ENCODE measurements around the gene ZYG11B.
"Not testable (repeated sequence)": the region's sequence is repeated elsewhere in the genome, so short reads cannot be mapped to it uniquely, and the experiment has no call there.

ZYG11B gene

DNA sequence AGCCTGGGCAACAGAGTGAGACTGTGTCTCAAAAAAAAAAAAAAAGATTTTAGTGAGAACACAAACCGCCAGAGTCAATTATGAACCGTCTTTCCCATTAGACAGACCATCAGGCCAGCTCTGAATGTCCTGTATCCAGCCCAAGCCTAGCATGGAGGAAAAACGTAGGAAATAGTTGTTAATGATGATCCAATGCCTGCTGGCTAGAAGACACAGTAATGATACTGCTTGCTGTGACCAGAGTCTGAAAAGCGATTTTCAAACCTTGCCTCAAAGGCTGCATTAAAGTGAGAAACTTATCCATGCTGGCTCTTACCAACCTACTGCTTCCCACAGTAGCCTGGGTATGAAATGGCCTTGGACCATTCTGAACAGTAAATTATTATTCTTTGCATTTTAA is 45.1 kb upstream of the ZYG11B start:
- Histone ChIP-seq H3K36me3 (ENCODE audit: control insufficient read depth, insufficient read depth, low read length) (no peaks in the 10 kb centered on the region), H3K4me3 (replicated peaks; ENCODE audit: low read depth, low read length) (no peak overlapping the region), H3K27me3 (replicated peaks; ENCODE audit: control insufficient read depth, insufficient read depth, low read length) (no peaks in the 10 kb centered on the region)
- DNase-seq (ENCODE audit: extremely low read depth, insufficient read length): no peak
- TF ChIP-seq, protein P1, sequence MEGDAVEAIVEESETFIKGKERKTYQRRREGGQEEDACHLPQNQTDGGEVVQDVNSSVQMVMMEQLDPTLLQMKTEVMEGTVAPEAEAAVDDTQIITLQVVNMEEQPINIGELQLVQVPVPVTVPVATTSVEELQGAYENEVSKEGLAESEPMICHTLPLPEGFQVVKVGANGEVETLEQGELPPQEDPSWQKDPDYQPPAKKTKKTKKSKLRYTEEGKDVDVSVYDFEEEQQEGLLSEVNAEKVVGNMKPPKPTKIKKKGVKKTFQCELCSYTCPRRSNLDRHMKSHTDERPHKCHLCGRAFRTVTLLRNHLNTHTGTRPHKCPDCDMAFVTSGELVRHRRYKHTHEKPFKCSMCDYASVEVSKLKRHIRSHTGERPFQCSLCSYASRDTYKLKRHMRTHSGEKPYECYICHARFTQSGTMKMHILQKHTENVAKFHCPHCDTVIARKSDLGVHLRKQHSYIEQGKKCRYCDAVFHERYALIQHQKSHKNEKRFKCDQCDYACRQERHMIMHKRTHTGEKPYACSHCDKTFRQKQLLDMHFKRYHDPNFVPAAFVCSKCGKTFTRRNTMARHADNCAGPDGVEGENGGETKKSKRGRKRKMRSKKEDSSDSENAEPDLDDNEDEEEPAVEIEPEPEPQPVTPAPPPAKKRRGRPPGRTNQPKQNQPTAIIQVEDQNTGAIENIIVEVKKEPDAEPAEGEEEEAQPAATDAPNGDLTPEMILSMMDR (IDR thresholded peaks at IDR 0.05; ENCODE audit: insufficient read depth, low read length, poor library complexity, severe bottlenecking): no peak

DNA sequence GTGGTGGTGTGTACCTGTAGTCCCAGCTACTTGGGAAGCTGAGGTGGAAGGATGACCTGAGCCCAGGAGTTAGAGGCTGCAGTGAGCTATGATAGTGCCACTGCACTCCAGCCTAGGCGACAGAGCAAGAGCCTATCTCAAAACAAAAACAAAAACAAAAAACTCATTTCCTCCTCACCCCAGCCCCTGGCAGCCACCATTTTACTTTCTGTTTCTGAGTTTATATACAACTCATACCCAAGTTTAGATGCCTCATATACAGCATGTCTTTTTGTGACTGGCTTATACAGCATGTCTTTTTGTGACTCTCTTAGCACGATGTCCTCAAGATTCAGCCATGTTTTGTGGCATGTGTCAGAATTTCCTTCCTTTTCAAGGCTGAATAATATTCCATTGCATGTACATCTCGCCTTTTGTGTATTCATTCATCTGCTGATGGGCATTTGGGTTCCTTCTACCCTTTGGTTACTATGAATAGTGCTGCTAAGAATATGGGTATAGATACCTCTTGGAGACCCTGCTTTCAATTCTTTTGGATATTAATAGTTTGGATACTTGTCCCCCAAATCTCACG is 42.8 kb upstream of the ZYG11B start:
- DNase-seq (ENCODE audit: extremely low read depth, insufficient read length): no peak
- H3K36me3 ChIP-seq (ENCODE audit: control insufficient read depth, insufficient read depth, low read length): peaks cover 5% of the 10 kb centered on the region
- H3K4me3 ChIP-seq (replicated peaks; ENCODE audit: low read depth, low read length): no peak overlapping the region
- no peaks in the 10 kb centered on the region for H3K27me3 ChIP-seq (replicated peaks; ENCODE audit: control insufficient read depth, insufficient read depth, low read length)
- TF ChIP-seq, protein P1 (IDR thresholded peaks at IDR 0.05; ENCODE audit: insufficient read depth, low read length, poor library complexity, severe bottlenecking): no peak

DNA sequence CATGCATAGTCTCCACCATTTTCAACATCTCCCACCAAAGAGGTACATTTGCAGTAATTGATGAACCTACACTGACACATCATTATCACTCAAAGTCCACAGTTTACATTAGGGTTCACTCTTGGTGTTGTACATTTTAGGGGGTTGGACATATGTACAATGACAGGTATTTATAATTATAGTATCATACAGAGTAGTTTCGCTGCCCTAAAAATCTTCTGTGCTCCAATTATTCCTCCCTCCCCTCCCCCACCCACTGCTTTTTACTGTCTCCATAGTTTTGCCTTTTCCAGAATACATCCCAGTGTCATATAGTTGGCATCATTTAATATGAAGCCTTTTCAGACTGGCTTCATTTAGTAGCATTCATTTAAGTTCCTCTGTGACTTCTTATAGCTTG is 41.7 kb upstream of the ZYG11B start:
- TF ChIP-seq, protein P1 (IDR thresholded peaks at IDR 0.05; ENCODE audit: insufficient read depth, low read length, poor library complexity, severe bottlenecking): no peak
- no peaks in the 10 kb centered on the region for H3K27me3 ChIP-seq (replicated peaks; ENCODE audit: control insufficient read depth, insufficient read depth, low read length)
- DNase-seq (ENCODE audit: extremely low read depth, insufficient read length): no peak
- H3K36me3 ChIP-seq (ENCODE audit: control insufficient read depth, insufficient read depth, low read length): peaks cover 5% of the 10 kb centered on the region
- no peak overlapping the region for H3K4me3 ChIP-seq (replicated peaks; ENCODE audit: low read depth, low read length)

DNA sequence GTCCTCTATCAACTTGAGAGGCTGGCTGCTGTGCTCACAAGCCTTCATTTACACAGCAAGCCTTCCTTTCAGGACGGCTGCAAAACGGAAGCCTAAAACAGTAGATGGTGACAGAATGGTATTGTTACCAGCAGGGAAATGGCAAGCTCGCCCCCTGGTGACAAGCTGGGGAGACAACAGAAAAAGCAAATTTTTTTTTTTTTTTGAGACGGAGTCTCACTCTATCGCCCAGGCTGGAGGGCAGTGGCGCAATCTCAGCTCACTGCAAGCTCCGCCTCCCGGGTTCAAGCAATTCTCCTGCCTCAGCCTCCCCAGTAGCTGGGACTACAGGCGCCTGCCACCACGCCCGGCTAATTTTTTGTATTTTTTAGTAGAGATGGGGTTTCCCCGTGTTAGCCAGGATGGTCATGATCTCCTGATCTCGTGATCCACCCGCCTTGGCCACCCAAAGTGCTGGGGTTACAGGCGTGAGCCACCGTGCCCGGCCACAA is 39.9 kb upstream of the ZYG11B start:
- H3K36me3 ChIP-seq (ENCODE audit: control insufficient read depth, insufficient read depth, low read length); H3K27me3 ChIP-seq (replicated peaks; ENCODE audit: control insufficient read depth, insufficient read depth, low read length); H3K4me3 ChIP-seq (replicated peaks; ENCODE audit: low read depth, low read length): not testable (repeated sequence)
- peak; percentile 29 for DNase-seq (ENCODE audit: extremely low read depth, insufficient read length)
- TF ChIP-seq, protein P1 (IDR thresholded peaks at IDR 0.05; ENCODE audit: insufficient read depth, low read length, poor library complexity, severe bottlenecking): peak; percentile 75

DNA sequence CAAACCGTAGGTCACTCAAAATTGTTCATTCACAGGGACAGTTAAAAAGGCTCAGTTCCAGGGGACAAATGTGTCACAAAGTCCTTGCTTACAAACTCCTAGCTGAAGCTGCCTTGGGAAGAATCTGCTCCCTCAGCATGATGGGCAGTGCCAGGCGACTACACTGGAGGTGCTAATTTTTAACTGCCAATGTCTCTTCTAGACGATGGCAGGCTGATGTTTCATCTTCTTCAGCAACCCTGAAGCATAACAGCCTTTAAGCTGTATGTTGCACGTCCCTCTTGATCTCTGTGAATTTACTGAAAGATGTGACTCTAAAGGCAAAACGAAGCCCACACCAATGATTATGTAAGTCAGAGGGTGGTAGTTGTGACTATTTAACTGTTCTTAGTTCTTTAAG is 39.4 kb upstream of the ZYG11B start:
- Histone ChIP-seq H3K36me3 (ENCODE audit: control insufficient read depth, insufficient read depth, low read length) (peaks cover 7% of the 10 kb centered on the region), H3K4me3 (replicated peaks; ENCODE audit: low read depth, low read length) (no peak overlapping the region), H3K27me3 (replicated peaks; ENCODE audit: control insufficient read depth, insufficient read depth, low read length) (no peaks in the 10 kb centered on the region)
- no peak for DNase-seq (ENCODE audit: extremely low read depth, insufficient read length)
- TF ChIP-seq, protein P1 (IDR thresholded peaks at IDR 0.05; ENCODE audit: insufficient read depth, low read length, poor library complexity, severe bottlenecking): no peak

DNA sequence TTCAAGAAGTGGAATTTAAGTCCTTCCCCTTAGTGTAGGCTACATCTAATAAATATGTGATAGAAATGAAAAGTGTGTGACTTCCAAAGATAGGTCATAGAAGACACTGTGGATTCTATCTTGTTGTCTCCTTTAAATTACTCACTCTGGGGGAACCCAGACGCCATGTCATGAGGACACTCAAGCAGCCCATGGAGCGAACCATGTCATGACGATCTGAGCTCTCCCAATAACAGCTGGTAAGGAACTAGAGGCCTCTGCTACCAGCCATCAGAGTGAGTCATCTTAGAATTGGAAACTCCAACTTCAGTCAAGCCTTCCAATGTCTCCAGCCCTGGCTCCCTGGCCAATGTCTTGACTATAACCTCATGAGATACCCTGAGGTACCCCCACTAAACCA is 34.4 kb upstream of the ZYG11B start:
- H3K4me3 ChIP-seq (replicated peaks; ENCODE audit: low read depth, low read length): no peak overlapping the region
- TF ChIP-seq, protein P1 (IDR thresholded peaks at IDR 0.05; ENCODE audit: insufficient read depth, low read length, poor library complexity, severe bottlenecking): no peak
- peaks cover 16% of the 10 kb centered on the region for H3K36me3 ChIP-seq (ENCODE audit: control insufficient read depth, insufficient read depth, low read length)
- DNase-seq (ENCODE audit: extremely low read depth, insufficient read length): no peak
- no peaks in the 10 kb centered on the region for H3K27me3 ChIP-seq (replicated peaks; ENCODE audit: control insufficient read depth, insufficient read depth, low read length)

Measured in GM06990 (cell line).